ENCODE results near the gene FAM76A.
"Not testable (repeated sequence)": the region's sequence is repeated elsewhere in the genome, so short reads cannot be mapped to it uniquely, and the experiment has no call there.

The FAM76A gene

DNA sequence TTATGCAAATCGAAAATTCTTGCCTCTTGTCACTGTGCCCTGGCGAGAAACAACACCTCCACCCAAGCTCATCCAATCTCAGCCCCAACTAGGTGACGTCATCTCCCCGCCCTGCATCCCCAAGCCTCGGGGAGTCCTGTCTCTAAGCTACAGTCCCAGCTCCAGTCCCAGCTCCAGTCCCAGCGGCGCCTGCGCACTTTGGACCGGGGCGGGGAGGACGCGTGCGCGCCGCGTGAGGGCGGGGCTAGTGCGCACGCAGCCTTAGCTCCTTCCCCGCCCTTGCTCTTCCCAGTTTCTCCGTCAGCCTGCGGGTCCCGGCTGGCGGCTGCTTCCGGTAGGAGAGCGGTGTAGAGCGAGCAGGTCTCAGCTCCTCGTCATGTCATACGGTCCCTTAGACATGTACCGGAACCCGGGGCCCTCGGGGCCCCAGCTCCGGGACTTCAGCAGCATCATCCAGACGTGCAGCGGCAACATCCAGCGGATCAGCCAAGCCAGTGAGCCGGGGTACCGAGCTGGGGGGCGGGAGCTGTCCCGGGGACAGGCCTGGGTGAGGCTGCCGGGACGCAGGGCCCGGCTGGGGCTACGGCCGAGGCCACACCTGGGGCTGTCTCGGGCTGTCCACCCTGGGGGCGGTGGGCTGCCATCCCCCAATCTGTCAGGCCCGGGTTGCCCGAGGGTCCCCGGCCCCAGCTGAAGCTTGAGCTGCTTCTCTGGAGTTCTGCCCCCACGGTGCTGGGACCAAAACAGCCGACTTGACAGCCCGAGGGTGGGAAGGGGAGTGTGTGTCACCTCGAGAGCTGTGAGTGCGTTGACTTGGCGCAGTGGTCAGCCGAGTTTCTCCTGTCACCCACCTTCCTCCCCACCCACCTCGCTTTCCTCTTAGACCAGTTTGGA lies 47.4 kb downstream of the FAM76A start, which contains the start of gene STX12:
Gene STX12 (plus strand): TSS at position 288 of the 894 bp plus-strand sequence. CDS start 89 bp downstream, at position 377.
- Histone ChIP-seq H3K9me3 (replicated peaks in 1 of 2; ENCODE audit: control insufficient read depth in 2 of 2, insufficient read depth in 1 of 2, low read depth in 1 of 2, low read length in 2 of 2) (no peaks in the 10 kb centered on the region), H2AFZ (ENCODE audit: low read length) (peak within 1 kb of the TSS; percentile 91), H2BK12ac (ENCODE audit: low read length) (no peak within 1 kb of the TSS), H3K36me3 (replicated peaks in 1 of 2; ENCODE audit: control insufficient read depth in 2 of 2, insufficient read depth in 2 of 2, low read length in 2 of 2) (no peaks in the 10 kb centered on the region), H3K9ac (ENCODE audit: low read depth, low read length, poor library complexity) (peak within 1 kb of the TSS; percentile 89), H2BK120ac (ENCODE audit: low read depth, low read length) (no peak within 1 kb of the TSS), H3K18ac (ENCODE audit: low read length) (peak within 1 kb of the TSS; percentile 92), H3K4ac (ENCODE audit: low read length) (no peak within 1 kb of the TSS), H3K4me3 (ENCODE audit: low read length in 2 of 2) (peak within 1 kb of the TSS; percentile 71 to 94), H2BK5ac (ENCODE audit: low read length) (peak within 1 kb of the TSS; percentile 32), H4K8ac (ENCODE audit: low read depth, low read length) (no peak within 1 kb of the TSS), H3K27me3 (ENCODE audit: control insufficient read depth in 3 of 3, insufficient read depth in 3 of 3, low read depth in 1 of 3, low read length in 3 of 3) (no peaks in the 10 kb centered on the region), H3K14ac (ENCODE audit: low read length) (peak within 1 kb of the TSS; percentile 10), H3K79me1 (ENCODE audit: low read depth, low read length) (peaks cover 5% of the 10 kb centered on the region), H2BK15ac (ENCODE audit: low read length) (no peak within 1 kb of the TSS), H3K4me1 (ENCODE audit: control insufficient read depth in 2 of 2, insufficient read depth in 1 of 2, low read depth in 1 of 2, low read length in 2 of 2) (peaks cover 4 to 5% of the 10 kb centered on the region in 2 donors), H3K27ac (replicated peaks; ENCODE audit: low read length) (no peak within 1 kb of the TSS), H3K4me2 (ENCODE audit: insufficient read depth, low read length, poor library complexity, severe bottlenecking) (peak within 1 kb of the TSS; percentile 84), H3K23ac (ENCODE audit: low read depth, low read length, poor library complexity) (peak within 1 kb of the TSS; percentile 92), H2AK5ac (ENCODE audit: low read depth, low read length) (no peak within 1 kb of the TSS), H4K91ac (ENCODE audit: low read depth, low read length, poor library complexity) (no peak within 1 kb of the TSS)
- DNase-seq (ENCODE audit: low spot score): peak; percentile 99
- no CpG with 5 or more reads among the region's 58 CpGs for WGBS, 2 donors (ENCODE audit: extremely low coverage in 2 of 2, insufficient read length in 2 of 2, insufficient replicate concordance in 1 of 2)

DNA sequence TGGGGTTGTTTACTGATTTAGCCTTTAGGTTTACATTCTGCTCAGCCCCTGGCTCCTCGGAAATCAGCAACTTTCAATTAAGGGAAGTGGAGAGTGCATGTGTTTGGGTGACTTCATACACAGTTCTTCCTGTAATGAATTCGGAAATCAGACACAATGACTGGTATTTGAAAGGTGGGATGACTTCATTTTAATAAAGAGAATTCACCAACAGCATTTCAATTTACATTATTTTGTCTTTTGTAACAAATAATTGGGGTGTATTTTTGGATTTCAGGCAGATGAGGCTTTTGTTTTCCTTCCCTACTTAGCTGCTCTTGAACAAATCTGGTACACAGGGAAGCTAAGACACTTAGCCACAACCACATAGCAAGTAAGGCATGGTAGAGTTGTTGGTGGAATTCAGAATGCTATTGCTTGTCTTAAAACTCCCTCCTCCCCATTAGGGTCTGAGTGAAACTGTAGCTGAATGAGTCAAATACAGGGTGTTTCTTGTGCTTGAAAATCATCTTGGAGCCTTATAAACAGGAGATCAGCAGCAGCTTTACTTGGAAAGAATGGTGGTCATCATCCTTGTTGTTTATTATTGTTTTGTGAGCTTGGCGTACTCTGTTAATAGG lies 48.2 kb downstream of the FAM76A start:
- Histone ChIP-seq H3K27me3 (ENCODE audit: control insufficient read depth in 3 of 3, insufficient read depth in 3 of 3, low read depth in 1 of 3, low read length in 3 of 3) (no peaks in the 10 kb centered on the region), H2BK12ac (ENCODE audit: low read length) (no peak overlapping the region), H3K9ac (ENCODE audit: low read depth, low read length, poor library complexity) (peak overlapping the region; percentile 89), H3K4me2 (ENCODE audit: insufficient read depth, low read length, poor library complexity, severe bottlenecking) (peak overlapping the region; percentile 84), H4K91ac (ENCODE audit: low read depth, low read length, poor library complexity) (no peak overlapping the region), H3K79me1 (ENCODE audit: low read depth, low read length) (peaks cover 8% of the 10 kb centered on the region), H3K23ac (ENCODE audit: low read depth, low read length, poor library complexity) (no peak overlapping the region), H2AFZ (ENCODE audit: low read length) (peak overlapping the region; percentile 91), H3K4me3 (ENCODE audit: low read length in 2 of 2) (peak overlapping the region; percentile 71 to 94), H3K9me3 (replicated peaks in 1 of 2; ENCODE audit: control insufficient read depth in 2 of 2, insufficient read depth in 1 of 2, low read depth in 1 of 2, low read length in 2 of 2) (no peaks in the 10 kb centered on the region), H3K36me3 (replicated peaks in 1 of 2; ENCODE audit: control insufficient read depth in 2 of 2, insufficient read depth in 2 of 2, low read length in 2 of 2) (no peaks in the 10 kb centered on the region), H2BK15ac (ENCODE audit: low read length) (no peak overlapping the region), H3K27ac (replicated peaks; ENCODE audit: low read length) (no peak overlapping the region), H3K14ac (ENCODE audit: low read length) (peak overlapping the region; percentile 10), H2AK5ac (ENCODE audit: low read depth, low read length) (no peak overlapping the region), H4K8ac (ENCODE audit: low read depth, low read length) (no peak overlapping the region), H2BK120ac (ENCODE audit: low read depth, low read length) (no peak overlapping the region), H3K4ac (ENCODE audit: low read length) (no peak overlapping the region), H3K4me1 (ENCODE audit: control insufficient read depth in 2 of 2, insufficient read depth in 1 of 2, low read depth in 1 of 2, low read length in 2 of 2) (peaks cover 4 to 5% of the 10 kb centered on the region in 2 donors), H3K18ac (ENCODE audit: low read length) (peak overlapping the region; percentile 92), H2BK5ac (ENCODE audit: low read length) (no peak overlapping the region)
- peak; percentile 5 for DNase-seq (ENCODE audit: low spot score)
- no CpG with 5 or more reads among the region's 3 CpGs for WGBS, 2 donors (ENCODE audit: extremely low coverage in 2 of 2, insufficient read length in 2 of 2, insufficient replicate concordance in 1 of 2)

GRCh38 chr1:27774654-27775053 lies 48.9 kb downstream of the FAM76A start:
- no peak overlapping the region for H3K9ac ChIP-seq (ENCODE audit: low read depth, low read length, poor library complexity)
- H3K18ac ChIP-seq (ENCODE audit: low read length): no peak overlapping the region
- H2BK15ac ChIP-seq (ENCODE audit: low read length): no peak overlapping the region
- no peak for DNase-seq (ENCODE audit: low spot score)
- no peak overlapping the region for H3K23ac ChIP-seq (ENCODE audit: low read depth, low read length, poor library complexity)
- H4K8ac ChIP-seq (ENCODE audit: low read depth, low read length): no peak overlapping the region
- H2BK120ac ChIP-seq (ENCODE audit: low read depth, low read length): no peak overlapping the region
- H3K4me3 ChIP-seq (ENCODE audit: low read length in 2 of 2): no peak overlapping the region
- no peak overlapping the region for H3K27ac ChIP-seq (replicated peaks; ENCODE audit: low read length)
- no peak overlapping the region for H2AK5ac ChIP-seq (ENCODE audit: low read depth, low read length)
- peaks cover 8% of the 10 kb centered on the region for H3K79me1 ChIP-seq (ENCODE audit: low read depth, low read length)
- no peak overlapping the region for H3K4me2 ChIP-seq (ENCODE audit: insufficient read depth, low read length, poor library complexity, severe bottlenecking)
- H2AFZ ChIP-seq (ENCODE audit: low read length): no peak overlapping the region
- H3K27me3 ChIP-seq (ENCODE audit: control insufficient read depth in 3 of 3, insufficient read depth in 3 of 3, low read depth in 1 of 3, low read length in 3 of 3): no peaks in the 10 kb centered on the region
- H4K91ac ChIP-seq (ENCODE audit: low read depth, low read length, poor library complexity): no peak overlapping the region
- no peak overlapping the region for H2BK12ac ChIP-seq (ENCODE audit: low read length)
- peaks cover 4 to 5% of the 10 kb centered on the region in 2 donors for H3K4me1 ChIP-seq (ENCODE audit: control insufficient read depth in 2 of 2, insufficient read depth in 1 of 2, low read depth in 1 of 2, low read length in 2 of 2)
- WGBS, 2 donors (ENCODE audit: extremely low coverage in 2 of 2, insufficient read length in 2 of 2, insufficient replicate concordance in 1 of 2): no CpG with 5 or more reads among the region's 2 CpGs
- H3K9me3 ChIP-seq (replicated peaks in 1 of 2; ENCODE audit: control insufficient read depth in 2 of 2, insufficient read depth in 1 of 2, low read depth in 1 of 2, low read length in 2 of 2): no peaks in the 10 kb centered on the region
- H3K4ac ChIP-seq (ENCODE audit: low read length): no peak overlapping the region
- no peak overlapping the region for H3K14ac ChIP-seq (ENCODE audit: low read length)
- no peaks in the 10 kb centered on the region for H3K36me3 ChIP-seq (replicated peaks in 1 of 2; ENCODE audit: control insufficient read depth in 2 of 2, insufficient read depth in 2 of 2, low read length in 2 of 2)
- no peak overlapping the region for H2BK5ac ChIP-seq (ENCODE audit: low read length)

- H3K9ac ChIP-seq (ENCODE audit: low read depth, low read length, poor library complexity); H2AK5ac ChIP-seq (ENCODE audit: low read depth, low read length); H3K27me3 ChIP-seq (ENCODE audit: control insufficient read depth in 3 of 3, insufficient read depth in 3 of 3, low read depth in 1 of 3, low read length in 3 of 3); DNase-seq (ENCODE audit: low spot score); H2AFZ ChIP-seq (ENCODE audit: low read length); H2BK12ac ChIP-seq (ENCODE audit: low read length); H3K36me3 ChIP-seq (replicated peaks in 1 of 2; ENCODE audit: control insufficient read depth in 2 of 2, insufficient read depth in 2 of 2, low read length in 2 of 2); H3K23ac ChIP-seq (ENCODE audit: low read depth, low read length, poor library complexity); H4K8ac ChIP-seq (ENCODE audit: low read depth, low read length); H2BK5ac ChIP-seq (ENCODE audit: low read length); H3K4me2 ChIP-seq (ENCODE audit: insufficient read depth, low read length, poor library complexity, severe bottlenecking); H3K4me3 ChIP-seq (ENCODE audit: low read length in 2 of 2); H4K91ac ChIP-seq (ENCODE audit: low read depth, low read length, poor library complexity); H3K4me1 ChIP-seq (ENCODE audit: control insufficient read depth in 2 of 2, insufficient read depth in 1 of 2, low read depth in 1 of 2, low read length in 2 of 2); H2BK120ac ChIP-seq (ENCODE audit: low read depth, low read length); H3K14ac ChIP-seq (ENCODE audit: low read length); H2BK15ac ChIP-seq (ENCODE audit: low read length); H3K79me1 ChIP-seq (ENCODE audit: low read depth, low read length); H3K27ac ChIP-seq (replicated peaks; ENCODE audit: low read length); H3K4ac ChIP-seq (ENCODE audit: low read length); H3K9me3 ChIP-seq (replicated peaks in 1 of 2; ENCODE audit: control insufficient read depth in 2 of 2, insufficient read depth in 1 of 2, low read depth in 1 of 2, low read length in 2 of 2); H3K18ac ChIP-seq (ENCODE audit: low read length): not testable (repeated sequence)
- WGBS, 2 donors (ENCODE audit: extremely low coverage in 2 of 2, insufficient read length in 2 of 2, insufficient replicate concordance in 1 of 2): no CpG with 5 or more reads among the region's 3 CpGs
Observed at GRCh38 chr1:27775336-27775735, 49.6 kb downstream of the FAM76A start.
